Mucosa of gallbladder (tissue), 1 donor: ENCODE measurements around the gene SLC44A1. TPM values are rescaled to one million over a fixed set of nuclear protein-coding genes. Genes with fewer than 3 reads are reported as not detected.

ENCODE experiments used
- DNase-seq: peaks from one replicate; pipeline ENCODE4 v3.0.0-alpha.2; 2020; ENCODE audit warnings: low spot score
- total RNA-seq: library from RNA; stranded (reverse); gene quantifications from one replicate; pipeline ENCODE4 v1.2.1, GENCODE V29; 2021
- donor health status: DM: no; HTN: no; CAD: no.

The SLC44A1 gene
- total RNA-seq: 69.1 TPM

GRCh38 chr9:105244003-105244733, at the start of gene SLC44A1:
Gene SLC44A1 (plus strand): TSS chr9:105244651. CDS start chr9:105244869, 218 bp downstream.
- peak; percentile 96 for DNase-seq

- DNase-seq: no peak
Observed at GRCh38 chr9:105195259-105195658, 49.2 kb upstream of the SLC44A1 start.

- no peak for DNase-seq
Observed at GRCh38 chr9:105198023-105198422, 46.4 kb upstream of the SLC44A1 start.

- DNase-seq: no peak
Observed at GRCh38 chr9:105198865-105199264, 45.6 kb upstream of the SLC44A1 start.

- no peak for DNase-seq
Observed at GRCh38 chr9:105204416-105204815, 40.0 kb upstream of the SLC44A1 start.

- peak; percentile 61 for DNase-seq
Observed at GRCh38 chr9:105205787-105206495, 38.5 kb upstream of the SLC44A1 start.

GRCh38 chr9:105206496-105206820, 38.0 kb upstream of the SLC44A1 start:
- DNase-seq: no peak

GRCh38 chr9:105206821-105207699, 37.4 kb upstream of the SLC44A1 start:
- no peak for DNase-seq

GRCh38 chr9:105216440-105217178, 27.8 kb upstream of the SLC44A1 start:
- DNase-seq: peak; percentile 79

GRCh38 chr9:105218673-105219072, 25.8 kb upstream of the SLC44A1 start:
- no peak for DNase-seq

GRCh38 chr9:105219291-105219805, 25.1 kb upstream of the SLC44A1 start:
- DNase-seq: no peak

- no peak for DNase-seq
Observed at GRCh38 chr9:105220451-105220850, 24.0 kb upstream of the SLC44A1 start.

GRCh38 chr9:105223544-105224140, 20.8 kb upstream of the SLC44A1 start:
- DNase-seq: no peak

GRCh38 chr9:105226055-105226454, 18.4 kb upstream of the SLC44A1 start:
- DNase-seq: no peak

GRCh38 chr9:105232207-105232606, 12.2 kb upstream of the SLC44A1 start:
- DNase-seq: no peak

GRCh38 chr9:105233873-105234272, 10.6 kb upstream of the SLC44A1 start:
- no peak for DNase-seq

GRCh38 chr9:105236261-105236660, 8.2 kb upstream of the SLC44A1 start:
- no peak for DNase-seq

- DNase-seq: no peak
Observed at GRCh38 chr9:105237246-105237645, 7.2 kb upstream of the SLC44A1 start.

- peak; percentile 60 for DNase-seq
Observed at GRCh38 chr9:105238302-105238701, 6.1 kb upstream of the SLC44A1 start.

- DNase-seq: no peak
Observed at GRCh38 chr9:105241356-105242043, 3.0 kb upstream of the SLC44A1 start.
